DOHH2 (cell line): Measurements from ENCODE around the gene SLC19A1.

Experiments used
- EZH2phosphoT487 ChIP-seq: fragments of 200-600 bp; sonication (generic); IDR thresholded peaks from 2 replicates; pipeline ENCODE4 v1.6.1; 2017; ENCODE audit warnings: borderline replicate concordance, mild to moderate bottlenecking, antibody characterized with exemption, low read length, moderate library complexity, mixed read lengths
- TF ChIP-seq, protein P1 (sequence below): fragments of 200-600 bp; sonication (generic); IDR thresholded peaks from one replicate; pipeline ENCODE4 v1.5.1; 2014; ENCODE audit warnings: antibody characterized with exemption, mild to moderate bottlenecking, low read depth, low read length; ENCODE audit not compliant: poor library complexity, severe bottlenecking

GRCh38 chr21:45472445-45473365, 69.5 kb downstream of the SLC19A1 start:
- TF ChIP-seq, protein P1, sequence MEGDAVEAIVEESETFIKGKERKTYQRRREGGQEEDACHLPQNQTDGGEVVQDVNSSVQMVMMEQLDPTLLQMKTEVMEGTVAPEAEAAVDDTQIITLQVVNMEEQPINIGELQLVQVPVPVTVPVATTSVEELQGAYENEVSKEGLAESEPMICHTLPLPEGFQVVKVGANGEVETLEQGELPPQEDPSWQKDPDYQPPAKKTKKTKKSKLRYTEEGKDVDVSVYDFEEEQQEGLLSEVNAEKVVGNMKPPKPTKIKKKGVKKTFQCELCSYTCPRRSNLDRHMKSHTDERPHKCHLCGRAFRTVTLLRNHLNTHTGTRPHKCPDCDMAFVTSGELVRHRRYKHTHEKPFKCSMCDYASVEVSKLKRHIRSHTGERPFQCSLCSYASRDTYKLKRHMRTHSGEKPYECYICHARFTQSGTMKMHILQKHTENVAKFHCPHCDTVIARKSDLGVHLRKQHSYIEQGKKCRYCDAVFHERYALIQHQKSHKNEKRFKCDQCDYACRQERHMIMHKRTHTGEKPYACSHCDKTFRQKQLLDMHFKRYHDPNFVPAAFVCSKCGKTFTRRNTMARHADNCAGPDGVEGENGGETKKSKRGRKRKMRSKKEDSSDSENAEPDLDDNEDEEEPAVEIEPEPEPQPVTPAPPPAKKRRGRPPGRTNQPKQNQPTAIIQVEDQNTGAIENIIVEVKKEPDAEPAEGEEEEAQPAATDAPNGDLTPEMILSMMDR: no peak
- TF ChIP-seq EZH2phosphoT487: no peak
